RWPE1 (cell line): Measurements from ENCODE around the gene GRK6.

Experiments used
- CTCF ChIA-PET: fragments of 350-600 bp; sonication (Branson Sonifier 250); formaldehyde crosslinking; extraction: SDS; loops from one replicate; lab custom pipeline; 2021; lab: Yijun Ruan, JAX
- POLR2A ChIA-PET: fragments of 400-600 bp; formaldehyde crosslinking; extraction: SDS; loops from one replicate; lab custom pipeline; 2020; ENCODE audit warnings: antibody characterized with exemption; ENCODE audit not compliant: low non-redundant PET; lab: Yijun Ruan, JAX
- DNase-seq: peaks from one replicate; pipeline ENCODE4 v3.0.0; 2012; ENCODE audit warnings: low spot score
- H3K27ac ChIP-seq: fragments of 450-650 bp; 2 replicates; pipeline ENCODE4 v1.5.1; 2017
- CTCF ChIP-seq: fragments of 450-650 bp; conservative IDR thresholded peaks from 2 replicates; pipeline ENCODE4 v1.5.1; 2017; ENCODE audit warnings: low read depth, mild to moderate bottlenecking

The GRK6 gene

GRCh38 chr5:177389241-177390169, 37.0 kb upstream of the GRK6 start:
- peak overlapping the region; percentile 99 for H3K27ac ChIP-seq
- CTCF ChIA-PET: interaction anchor here (0.6 to 7.4 kb wide), 15 partner anchors 14 to 275 kb away, joined by 3 to 162 read pairs (median 4); partner anchors contain the start of gene PFN3
- TF ChIP-seq CTCF: no peak
- DNase-seq: peak; percentile 94
- POLR2A ChIA-PET: interaction anchor here (0.6 to 2.5 kb wide), 8 partner anchors 11 to 259 kb away, joined by 3 to 15 read pairs (median 4); no protein-coding TSS in a partner anchor

- peak overlapping the region; percentile 99 for H3K27ac ChIP-seq
- POLR2A ChIA-PET: interaction anchor here (0.9 to 2.5 kb wide), 4 partner anchors 12 to 88 kb away, joined by 4 to 15 read pairs (median 6); no protein-coding TSS in a partner anchor
- TF ChIP-seq CTCF: peak; percentile 98
- DNase-seq: peak; percentile 94
- CTCF ChIA-PET: interaction anchor here (0.5 to 7.4 kb wide), 27 partner anchors 12 to 851 kb away, joined by 3 to 162 read pairs (median 5); partner anchors contain the start of genes PDLIM7 and PFN3
These were observed 35.8 kb upstream of the GRK6 start for GRCh38 chr5:177390363-177391300.

DNA sequence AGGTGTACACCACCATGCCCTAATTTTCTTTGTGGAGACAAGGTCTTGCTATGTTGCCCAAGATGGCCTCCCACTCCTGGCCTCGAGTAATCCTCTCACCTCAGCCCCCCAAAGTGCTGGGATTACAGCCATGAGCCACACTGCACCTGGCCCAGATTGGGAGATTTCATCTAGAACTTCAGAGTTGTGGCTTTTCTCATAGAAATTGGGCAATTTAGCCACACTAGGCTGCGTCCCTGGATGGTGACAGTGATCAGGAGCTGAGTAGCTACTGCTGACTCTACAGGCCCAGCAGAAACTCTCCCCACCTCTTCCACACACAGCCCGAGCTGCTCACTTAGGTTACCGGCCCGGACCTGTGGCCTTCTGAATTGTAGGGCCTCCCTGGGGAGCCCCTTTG, 33.7 kb upstream of the GRK6 start:
- DNase-seq: no peak
- POLR2A ChIA-PET: no interaction called here
- CTCF ChIA-PET: interaction anchor here (1.0 to 7.4 kb wide), 2 partner anchors 11 to 63 kb away, joined by 3 to 162 read pairs; partner anchors contain the start of gene PFN3
- no peak overlapping the region for H3K27ac ChIP-seq
- no peak for TF ChIP-seq CTCF

DNA sequence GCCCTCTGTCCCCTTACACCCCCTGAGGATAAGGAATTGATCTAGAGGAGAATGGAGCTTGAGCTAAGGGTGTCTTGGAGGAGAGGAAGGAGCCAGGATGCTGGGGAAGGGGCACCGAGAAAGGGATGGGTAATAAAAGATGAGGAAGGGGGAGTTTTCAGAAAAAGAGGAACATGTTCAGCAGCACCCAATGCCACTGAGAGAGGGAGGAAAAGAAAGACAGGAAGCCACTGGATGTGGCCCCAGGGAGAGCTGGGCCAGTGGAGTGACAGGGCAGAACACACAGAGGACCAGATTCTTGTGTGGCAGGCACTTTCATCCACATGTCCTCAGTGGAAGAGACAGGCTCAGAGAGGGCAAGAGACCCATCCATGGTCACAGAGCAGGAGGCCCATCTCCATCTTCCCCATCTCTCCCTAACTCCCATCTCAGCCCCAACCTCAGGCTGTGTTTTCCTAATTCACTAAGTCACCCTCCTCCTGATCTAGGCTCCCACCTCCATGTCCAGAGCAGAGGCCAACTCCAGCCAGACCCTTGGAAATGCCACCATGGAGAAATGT, 33.2 kb upstream of the GRK6 start:
- TF ChIP-seq CTCF: no peak
- DNase-seq: no peak
- ChIA-PET POLR2A (no interaction called here), CTCF (interaction anchor here (0.6 to 7.4 kb wide), 2 partner anchors 10 to 108 kb away, joined by 3 to 162 read pairs; partner anchors contain the start of gene PFN3)
- H3K27ac ChIP-seq: no peak overlapping the region

DNA sequence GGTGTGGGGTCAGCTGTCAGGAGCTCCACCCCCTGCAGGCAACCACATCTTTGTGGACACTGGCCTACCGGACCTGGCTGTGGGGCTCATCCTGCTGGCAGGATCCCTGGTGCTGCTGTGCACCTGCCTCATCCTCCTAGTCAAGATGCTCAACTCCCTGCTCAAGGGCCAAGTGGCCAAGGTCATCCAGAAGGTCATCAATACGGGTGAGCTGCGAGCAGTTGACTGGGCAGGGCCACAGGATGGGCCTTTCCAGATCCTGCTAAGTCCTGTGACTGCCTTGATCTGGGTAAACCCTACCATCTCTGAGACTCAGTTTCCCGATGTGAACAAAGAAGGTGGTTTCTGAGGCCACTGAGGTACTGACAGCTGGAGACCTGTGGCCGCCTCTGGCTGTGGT, 32.5 kb upstream of the GRK6 start:
- DNase-seq: no peak
- no peak overlapping the region for H3K27ac ChIP-seq
- no peak for TF ChIP-seq CTCF
- ChIA-PET POLR2A (no interaction called here), CTCF (interaction anchor here (0.9 to 7.4 kb wide), 2 partner anchors 10 to 62 kb away, joined by 3 to 162 read pairs; partner anchors contain the start of gene PFN3)
